Heart left ventricle (tissue), 16 donors: ENCODE data around the gene BAIAP2. TPM values are rescaled to one million over a fixed set of nuclear protein-coding genes. Genes with fewer than 3 reads are reported as not detected.
A peak's percentile ranks its signal among the peaks of the same experiment; 100 is the strongest.

Experiments used
- ATAC-seq, 4 donors: fragments of 200-7000 bp; cut with Tn5 transposase; one replicate each; pipeline ENCODE4 v1.9.1; 2020 to 2022; ENCODE audit warnings: moderate library complexity in 4 of 4, mild to moderate bottlenecking in 3 of 4, moderate number of reproducible peaks in 1 of 4
- DNase-seq, 5 donors: peaks; one replicate each; pipeline ENCODE4 v3.0.0-alpha.2; 2020
- H3K27ac ChIP-seq, 12 donors: fragments of 200-600 bp; sonication (generic) in 4 of 12; one replicate each; pipeline versions ENCODE4 v1.5.0 to v1.8.0; 2016 to 2022; ENCODE audit warnings: mild to moderate bottlenecking in 2 of 12
- H3K27me3 ChIP-seq, 9 donors: fragments of 200-600 bp; sonication (generic) in 2 of 9; one replicate each; pipeline versions ENCODE4 v1.5.1 to v1.8.0; 2016 to 2022; ENCODE audit warnings: mild to moderate bottlenecking in 3 of 9
- H3K36me3 ChIP-seq, 9 donors: fragments of 200-600 bp; sonication (generic) in 2 of 9; one replicate each; pipeline versions ENCODE4 v1.5.0 to v1.8.0; 2018 to 2022; ENCODE audit warnings: mild to moderate bottlenecking in 2 of 9
- H3K4me1 ChIP-seq, 12 donors: fragments of 200-600 bp; sonication (generic) in 4 of 12; one replicate each; pipeline versions ENCODE4 v1.5.0 to v1.8.0; 2016 to 2022; ENCODE audit warnings: mild to moderate bottlenecking in 3 of 12
- H3K4me3 ChIP-seq, 12 donors: fragments of 200-600 bp; sonication (generic) in 4 of 12; one replicate each; pipeline versions ENCODE4 v1.5.0 to v1.8.0; 2017 to 2022; ENCODE audit warnings: mild to moderate bottlenecking in 9 of 12, moderate library complexity in 4 of 12
- H3K9me3 ChIP-seq, 12 donors: fragments of 200-600 bp; sonication (generic) in 4 of 12; one replicate each; pipeline versions ENCODE4 v1.5.0 to v1.8.0; 2016 to 2022; ENCODE audit warnings: mild to moderate bottlenecking in 1 of 12
- POLR2A ChIP-seq, 2 donors: fragments of 450-650 bp; IDR thresholded peaks; one replicate each; pipeline ENCODE4 v1.6.1; 2017; ENCODE audit warnings: antibody characterized with exemption in 2 of 2, mild to moderate bottlenecking in 2 of 2, moderate library complexity in 2 of 2
- WGBS, 4 donors: extraction: QIAGEN DNeasy Blood & Tissue Kit in 2 of 4; methylation state at CpG; one replicate each; pipeline versions ENCODE4 v1.1.5 to v1.1.7; 2013 to 2018; 5-methylcytosine and 5-hydroxymethylcytosine counted together
- intact Hi-C, 10 donors: fragments of 100-400 bp; cut with DNase I; formaldehyde crosslinking; loops; one replicate each; pipeline versions ENCODE4 v1.11.1 to v1.14.2; 2022
- polyA plus RNA-seq, 2 donors: library from polyadenylated mRNA; stranded (reverse); fragments of 200-250 nt; gene quantifications; one replicate each; pipeline ENCODE4 v1.2.3, GENCODE V29; 2013
- total RNA-seq, 9 donors: library from RNA; depleted of rRNA in 2 of 9; stranded (reverse); fragments of >200 nt in 2 of 9; fragmentation: NEBNext Ultra II Directional in 3 of 9; extraction: Animal tissue kit (Norgen Biotek cat#: 25700) in 3 of 9; gene quantifications; one replicate each; pipeline versions ENCODE4 v1.1.0 to v1.2.4, GENCODE V29; 2016 to 2023
- TF ChIP-seq, protein P1 (sequence below), 12 donors: fragments of 200-600 bp; sonication (generic) in 4 of 12; IDR thresholded peaks; one replicate each; pipeline versions ENCODE4 v1.5.0 to v1.8.0; 2018 to 2022; ENCODE audit warnings: antibody characterized with exemption in 12 of 12, mild to moderate bottlenecking in 5 of 12
- donor health status: ischemic (EF 13 %, LVEDD 7.1; RV severe dilation, severe dysfunction).
- donor health status: healthy with polysubstance abuse.
- donor health status: DM: no; HTN: yes; CAD: no.
- donor health status: DM: no; HTN: no; CAD: no.
- donor health status: ischemic (EF 25% LVEDD 6.9; RV normal size, moderate dysfunction).
- donor health status: ischemic (EF 25% LVEDD 5.7; RV mildly dilated, moderate dysfunction).
- donor health status: healthy.
- donor health status: DM: yes; HTN: yes; CAD: no.
- donor health status: ischemic (EF 35%, LVEDD 5.7; RV mildly dilated, moderate dysfunction).
- donor health status: nonischemic (EF 11% LVEDD 7.7; RV severe dilation, severe dysfunction).
- donor health status: DM: yes; HTN: yes; CAD: no.
- donor health status: PGD.
- donor health status: ischemic (EF 29% LVEDD 5.4; RV normal size, mild dysfunction).
- donor health status: nonischemic (EF 23%, LVEDD 6.1; RV moderate dilation, normal function).

BAIAP2 gene
- total and polyA plus RNA-seq, 11 donors = 8.9 to 30.2 (median 18.5) TPM

DNA sequence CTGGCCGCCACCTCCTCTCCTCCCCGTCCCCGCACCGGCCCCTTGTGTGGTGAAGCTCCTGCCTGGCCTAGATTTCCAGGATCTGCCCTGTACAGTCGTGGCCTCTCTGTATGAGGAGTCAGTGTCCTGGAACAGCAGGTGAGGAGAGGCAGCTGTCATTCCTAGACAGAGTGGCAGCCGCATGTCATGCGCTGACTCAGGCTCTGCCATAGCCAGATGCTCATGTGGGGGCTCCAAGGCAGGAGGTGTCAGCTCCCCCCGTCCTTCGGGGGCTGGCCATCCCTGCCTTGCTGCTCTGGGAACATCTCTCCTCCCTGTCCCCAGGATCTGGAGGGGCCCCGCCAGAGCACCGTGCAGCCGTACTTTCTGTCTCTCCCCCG lies 60.4 kb downstream of the BAIAP2 start:
- DNase-seq = no peak
- Histone ChIP-seq H3K27me3 (no peaks in the 10 kb centered on the region), H3K4me3 (no peak overlapping the region), H3K9me3 (no peaks in the 10 kb centered on the region), H3K36me3 (peaks cover 0 to 6% (median 0%) of the 10 kb centered on the region in 9 donors), H3K27ac (peak overlapping the region in 4 of 12 donors; percentile 10 to 80 (median 24)), H3K4me1 (peaks cover 0 to 43% (median 14%) of the 10 kb centered on the region in 12 donors)
- no peak for ATAC-seq
- intact Hi-C loops = loop anchor here in 4 of 10 donors (5.0 to 10.0 kb wide), 4 partner anchors 68 to 671 kb away; partner anchors contain the start of gene CHMP6 (in 1 of the 4)
- WGBS, 4 donors = 68 to 77% (median 74%) methylated on average over 9 to 13 of the region's 13 CpGs
- TF ChIP-seq POLR2A (IDR thresholded peaks at IDR 0.05) = no peak
- TF ChIP-seq, protein P1, sequence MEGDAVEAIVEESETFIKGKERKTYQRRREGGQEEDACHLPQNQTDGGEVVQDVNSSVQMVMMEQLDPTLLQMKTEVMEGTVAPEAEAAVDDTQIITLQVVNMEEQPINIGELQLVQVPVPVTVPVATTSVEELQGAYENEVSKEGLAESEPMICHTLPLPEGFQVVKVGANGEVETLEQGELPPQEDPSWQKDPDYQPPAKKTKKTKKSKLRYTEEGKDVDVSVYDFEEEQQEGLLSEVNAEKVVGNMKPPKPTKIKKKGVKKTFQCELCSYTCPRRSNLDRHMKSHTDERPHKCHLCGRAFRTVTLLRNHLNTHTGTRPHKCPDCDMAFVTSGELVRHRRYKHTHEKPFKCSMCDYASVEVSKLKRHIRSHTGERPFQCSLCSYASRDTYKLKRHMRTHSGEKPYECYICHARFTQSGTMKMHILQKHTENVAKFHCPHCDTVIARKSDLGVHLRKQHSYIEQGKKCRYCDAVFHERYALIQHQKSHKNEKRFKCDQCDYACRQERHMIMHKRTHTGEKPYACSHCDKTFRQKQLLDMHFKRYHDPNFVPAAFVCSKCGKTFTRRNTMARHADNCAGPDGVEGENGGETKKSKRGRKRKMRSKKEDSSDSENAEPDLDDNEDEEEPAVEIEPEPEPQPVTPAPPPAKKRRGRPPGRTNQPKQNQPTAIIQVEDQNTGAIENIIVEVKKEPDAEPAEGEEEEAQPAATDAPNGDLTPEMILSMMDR (IDR thresholded peaks at IDR 0.05) = no peak

GRCh38 chr17:81096741-81097133 lies 61.8 kb downstream of the BAIAP2 start:
- 90 to 96% (median 93%) methylated on average over 7 of the region's 7 CpGs for WGBS, 4 donors
- no peak overlapping the region for H3K4me3 ChIP-seq
- intact Hi-C loops = loop anchor here in 7 of 10 donors (1.0 to 10.0 kb wide), 8 partner anchors 37 to 672 kb away; partner anchors contain the start of gene CHMP6 (in 1 of the 7)

DNA sequence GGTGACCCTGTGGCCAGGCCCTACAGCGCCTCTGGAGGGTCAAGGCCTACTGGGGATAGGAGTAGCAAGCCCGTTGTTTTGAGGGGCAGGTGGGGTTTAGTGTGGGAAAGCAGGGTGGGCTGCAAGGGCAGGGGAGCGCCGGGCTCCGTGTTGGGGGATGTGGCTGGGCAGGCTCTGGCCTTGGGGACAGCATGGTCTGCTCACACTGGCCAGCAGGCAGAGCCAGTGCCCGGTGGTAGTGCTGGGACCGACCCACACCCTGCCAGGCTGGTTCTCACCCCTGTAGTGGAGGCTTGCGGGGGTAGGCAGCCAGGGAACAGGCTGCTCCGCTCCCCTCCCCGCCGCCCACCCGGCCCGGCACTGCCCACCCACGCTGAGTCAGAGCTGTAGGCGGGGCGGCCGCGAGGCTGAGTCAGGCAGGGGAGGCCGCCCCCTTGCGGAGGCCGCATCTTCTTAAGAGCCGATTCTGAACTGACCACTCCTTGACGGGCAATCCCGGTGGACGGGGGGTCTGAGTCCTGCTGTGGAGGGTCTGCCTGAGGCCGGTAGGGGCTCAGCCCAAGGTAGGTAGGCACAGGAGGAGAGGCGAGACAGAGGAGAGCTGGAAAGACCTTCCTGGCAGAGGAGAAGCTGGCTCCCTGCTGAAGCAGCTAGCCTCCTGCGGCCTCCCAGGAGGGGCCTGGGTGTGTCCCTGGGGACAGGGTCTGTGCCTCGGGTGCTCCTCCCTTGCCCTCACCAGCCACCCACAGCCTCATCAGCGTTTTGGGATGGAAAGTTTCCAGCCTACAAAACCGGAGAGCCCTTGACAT lies 62.4 kb downstream of the BAIAP2 start:
- Histone ChIP-seq H3K4me3 (peak overlapping the region in 7 of 12 donors; percentile 15 to 43 (median 27)), H3K27ac (peak overlapping the region in 5 of 12 donors; percentile 16 to 81 (median 42)), H3K4me1 (peaks cover 0 to 46% (median 13%) of the 10 kb centered on the region in 12 donors), H3K9me3 (no peaks in the 10 kb centered on the region), H3K27me3 (no peaks in the 10 kb centered on the region), H3K36me3 (peaks cover 0 to 15% (median 0%) of the 10 kb centered on the region in 9 donors)
- peak; percentile 43 to 76 (median 64) for ATAC-seq
- intact Hi-C loops = loop anchor here in 7 of 10 donors (1.0 to 10.0 kb wide), 8 partner anchors 38 to 673 kb away; partner anchors contain the start of gene CHMP6 (in 1 of the 7)
- WGBS, 4 donors = 29 to 36% (median 33%) methylated on average over 16 to 31 of the region's 31 CpGs
- no peak for TF ChIP-seq POLR2A (IDR thresholded peaks at IDR 0.05)
- TF ChIP-seq, protein P1 (IDR thresholded peaks at IDR 0.05) = peak; percentile 42 to 79 (median 68)
- peak; percentile 69 to 89 (median 80) for DNase-seq

More at GRCh38 chr17:81096741-81097133, 61.8 kb downstream of the BAIAP2 start:
- Histone ChIP-seq H3K36me3 (peaks cover 0 to 15% (median 0%) of the 10 kb centered on the region in 9 donors), H3K4me1 (peaks cover 0 to 44% (median 13%) of the 10 kb centered on the region in 12 donors), H3K27ac (peak overlapping the region in 3 of 12 donors; percentile 16 to 81 (median 54)), H3K9me3 (no peaks in the 10 kb centered on the region), H3K27me3 (no peaks in the 10 kb centered on the region)
- no peak for ATAC-seq
- no peak for DNase-seq
- TF ChIP-seq POLR2A (IDR thresholded peaks at IDR 0.05) = no peak
- TF ChIP-seq, protein P1 (IDR thresholded peaks at IDR 0.05) = no peak

- H3K36me3 ChIP-seq = peaks cover 0 to 15% (median 0%) of the 10 kb centered on the region in 9 donors
- peak overlapping the region in 4 of 12 donors; percentile 40 to 81 (median 48) for H3K27ac ChIP-seq
- no peaks in the 10 kb centered on the region for H3K9me3 ChIP-seq
- WGBS, 4 donors = 80 to 84% (median 82%) methylated on average over 13 of the region's 13 CpGs
- intact Hi-C loops = loop anchor here in 7 of 10 donors (1.0 to 10.0 kb wide), 9 partner anchors 39 to 673 kb away; partner anchors contain the start of gene CHMP6 (in 1 of the 7)
- DNase-seq (peak in 2 of 5 donors; percentile 36 to 63), ATAC-seq (peak in 1 of 4 donors; percentile 26)
- no peak for TF ChIP-seq POLR2A (IDR thresholded peaks at IDR 0.05)
- TF ChIP-seq, protein P1 (IDR thresholded peaks at IDR 0.05) = no peak
- H3K27me3 ChIP-seq = no peaks in the 10 kb centered on the region
- H3K4me1 ChIP-seq = peaks cover 0 to 46% (median 13%) of the 10 kb centered on the region in 12 donors
- H3K4me3 ChIP-seq = peak overlapping the region in 2 of 12 donors; percentile 33 to 43
Observed at GRCh38 chr17:81097943-81098308, 63.0 kb downstream of the BAIAP2 start.
